Body of pancreas (tissue), 4 donors: ENCODE results near the gene GDF7. TPM values are rescaled to one million over a fixed set of nuclear protein-coding genes. Genes with fewer than 3 reads are reported as not detected.

Experiments
- ATAC-seq: fragments of 150-250 bp; one replicate; pipeline ENCODE4 v1.9.1; 2016
- DNase-seq, 4 donors: peaks; one replicate each; pipeline ENCODE4 v3.0.0-alpha.2; 2019
- H3K27ac ChIP-seq, 4 donors: fragments of 200-600 bp; sonication (generic); 1 replicate in 3 of 4; 2 replicates in 1 of 4; pipeline versions ENCODE4 v1.5.1 to v1.6.1; 2016 to 2019; ENCODE audit warnings: mild to moderate bottlenecking in 1 of 4, mixed read lengths in 1 of 4, moderate library complexity in 1 of 4
- H3K27me3 ChIP-seq, 2 donors: fragments of 200-600 bp; sonication (generic); one replicate each; pipeline ENCODE4 v1.6.0; 2016; ENCODE audit warnings: mild to moderate bottlenecking in 1 of 2
- H3K36me3 ChIP-seq, 2 donors: fragments of 200-600 bp; sonication (generic); replicated peaks in 1 of 2; 2 replicates each; pipeline ENCODE4 v1.5.1; 2016; ENCODE audit warnings: low read depth in 2 of 2; ENCODE audit not compliant: insufficient read depth in 1 of 2
- H3K4me1 ChIP-seq: fragments of 200-600 bp; sonication (generic); one replicate; pipeline ENCODE4 v1.6.0; 2016
- H3K4me3 ChIP-seq, 2 donors: fragments of 200-600 bp; sonication (generic); 1 replicate in 1 of 2; 2 replicates in 1 of 2; pipeline ENCODE4 v1.5.1; 2016 to 2019
- H3K9me3 ChIP-seq, 3 donors: fragments of 200-600 bp; sonication (generic); 1 replicate in 2 of 3; 2 replicates in 1 of 3; pipeline ENCODE4 v1.5.1; 2016
- CTCF ChIP-seq, 7 experiments: fragments of 450-650 bp in 4 of 7; fragments of 200-600 bp in 3 of 7; sonication (generic) in 3 of 7; IDR thresholded peaks; one replicate each; pipeline ENCODE4 v1.5.1; 2016 to 2019; ENCODE audit warnings: antibody characterized with exemption in 7 of 7
- POLR2A ChIP-seq, 3 donors: fragments of 450-650 bp; IDR thresholded peaks; one replicate each; pipeline ENCODE4 v1.6.1; 2016; ENCODE audit warnings: antibody characterized with exemption in 3 of 3, mild to moderate bottlenecking in 2 of 3
- WGBS, 2 donors: methylation state at CpG; one replicate each; pipeline ENCODE4 v1.1.5; 2017; 5-methylcytosine and 5-hydroxymethylcytosine counted together
- intact Hi-C: fragments of 100-400 bp; cut with DNase I; formaldehyde crosslinking; loops from one replicate; pipeline ENCODE4 v1.15.1; 2023
- total RNA-seq, 2 donors: library from RNA; depleted of rRNA; stranded (reverse); fragments of >200 nt; gene quantifications; one replicate each; pipeline ENCODE4 v1.1.0, GENCODE V29; 2016

GDF7 gene
- total RNA-seq, 2 donors from 2014 or later = 2.0 to 7.3 TPM

- DNase-seq (no peak), ATAC-seq (no peak)
- Histone ChIP-seq H3K27me3 (peaks cover 0 to 19% of the 10 kb centered on the region in 2 donors), H3K4me3 (no peak overlapping the region), H3K4me1 (peaks cover 13% of the 10 kb centered on the region), H3K27ac (no peak overlapping the region), H3K36me3 (no peaks in the 10 kb centered on the region), H3K9me3 (no peaks in the 10 kb centered on the region)
- intact Hi-C loops = no loop called here
- 58 to 60% methylated on average over 5 of the region's 5 CpGs for WGBS, 2 donors
- TF ChIP-seq POLR2A (IDR thresholded peaks at IDR 0.05) (no peak), CTCF (IDR thresholded peaks at IDR 0.05) (no peak)
Measured at GRCh38 chr2:20673686-20674308, 6.9 kb downstream of the GDF7 start.

- intact Hi-C loops = no loop called here
- WGBS, 2 donors = 62 to 78% methylated on average over 9 to 11 of the region's 11 CpGs
Measured at GRCh38 chr2:20674309-20674965, 7.5 kb downstream of the GDF7 start.

GRCh38 chr2:20674974-20675679, 8.2 kb downstream of the GDF7 start:
- WGBS, 2 donors = 44 to 54% methylated on average over 9 to 16 of the region's 16 CpGs
- no peaks in the 10 kb centered on the region for H3K9me3 ChIP-seq
- intact Hi-C loops = no loop called here
- H3K4me1 ChIP-seq = peaks cover 13% of the 10 kb centered on the region
- ATAC-seq (no peak), DNase-seq (no peak)
- no peaks in the 10 kb centered on the region for H3K36me3 ChIP-seq
- H3K27ac ChIP-seq = no peak overlapping the region
- H3K27me3 ChIP-seq = peaks cover 0 to 11% of the 10 kb centered on the region in 2 donors
- H3K4me3 ChIP-seq = no peak overlapping the region
- TF ChIP-seq POLR2A (IDR thresholded peaks at IDR 0.05) (no peak), CTCF (IDR thresholded peaks at IDR 0.05) (no peak)

More at GRCh38 chr2:20674309-20674965, 7.5 kb downstream of the GDF7 start:
- H3K27ac ChIP-seq = no peak overlapping the region
- no peak overlapping the region for H3K4me3 ChIP-seq
- DNase-seq = no peak
- H3K36me3 ChIP-seq = no peaks in the 10 kb centered on the region
- H3K9me3 ChIP-seq = no peaks in the 10 kb centered on the region
- H3K27me3 ChIP-seq = peaks cover 0 to 18% of the 10 kb centered on the region in 2 donors
- TF ChIP-seq CTCF (IDR thresholded peaks at IDR 0.05) (no peak), POLR2A (IDR thresholded peaks at IDR 0.05) (no peak)
- H3K4me1 ChIP-seq = peaks cover 13% of the 10 kb centered on the region
- ATAC-seq = no peak

GRCh38 chr2:20675701-20676352, 8.9 kb downstream of the GDF7 start:
- H3K4me3 ChIP-seq = no peak overlapping the region
- TF ChIP-seq POLR2A (IDR thresholded peaks at IDR 0.05) (no peak), CTCF (IDR thresholded peaks at IDR 0.05) (no peak)
- intact Hi-C loops = no loop called here
- peak overlapping the region in 2 of 4 donors; percentile 17 to 42 for H3K27ac ChIP-seq
- peaks cover 13% of the 10 kb centered on the region for H3K4me1 ChIP-seq
- peaks cover 0 to 4% of the 10 kb centered on the region in 2 donors for H3K27me3 ChIP-seq
- WGBS, 2 donors = 52 to 62% methylated on average over 4 to 6 of the region's 6 CpGs
- ATAC-seq = peak; percentile 65
- H3K36me3 ChIP-seq = no peaks in the 10 kb centered on the region
- peak in 3 of 4 donors; percentile 37 to 62 (median 57) for DNase-seq
- no peaks in the 10 kb centered on the region for H3K9me3 ChIP-seq
